ENCODE results near the gene ZNF850. TPM values are rescaled to one million over a fixed set of nuclear protein-coding genes. Genes with fewer than 3 reads are reported as not detected.

The ZNF850 gene
- 0.83 and 1.0 TPM in 2 replicates for total RNA-seq

GRCh38 chr19:36772311-36773222 is at the start of gene ZNF850:
Gene ZNF850 (minus strand): TSS chr19:36772807. CDS start chr19:36762606, 10,201 bp downstream.

GRCh38 chr19:36687214-36688056 is 85.2 kb downstream of the ZNF850 start, which contains the start of gene ZNF567:
Gene ZNF567 (plus strand): TSS chr19:36687612. CDS start chr19:36694868, 7,256 bp downstream.

Other genes with a start within 250 kb of the ZNF850 start
- 13.7 and 19.0 TPM in 2 replicates for gene ZNF260, start 244.5 kb downstream of the ZNF850 start, total RNA-seq
- gene ZNF529, start 199.5 kb downstream of the ZNF850 start, total RNA-seq: 9.3 TPM in 2 replicates
- 9.7 and 12.9 TPM in 2 replicates for gene ZNF382, start 167.5 kb downstream of the ZNF850 start, total RNA-seq
- 12.4 and 17.5 TPM in 2 replicates for gene ZNF461, start 106.0 kb downstream of the ZNF850 start, total RNA-seq
- gene ZNF567, start 85.2 kb downstream of the ZNF850 start, total RNA-seq: 5.6 and 6.0 TPM in 2 replicates
- gene ZNF790, start 65.6 kb upstream of the ZNF850 start, total RNA-seq: 6.8 and 8.3 TPM in 2 replicates
- gene ZNF345, start 78.1 kb upstream of the ZNF850 start, total RNA-seq: 2.8 and 4.9 TPM in 2 replicates
- gene ZNF829, start 143.5 kb upstream of the ZNF850 start, total RNA-seq: 3.3 and 5.4 TPM in 2 replicates
- 20.5 and 23.3 TPM in 2 replicates for gene ZNF568, start 143.5 kb upstream of the ZNF850 start, total RNA-seq